SK-N-SH treated with all-trans-retinoic acid at 6 μM for 48 hours (cell line): ENCODE measurements around the gene CYP2A13.

Source experiments
- ARNTL ChIP-seq: fragments of 450-650 bp; formaldehyde crosslinking; IDR thresholded peaks from 2 replicates; pipeline ENCODE4 v1.5.0; 2020; ENCODE audit warnings: low read depth, mild to moderate bottlenecking, moderate library complexity, borderline replicate concordance
- GLIS3 ChIP-seq: fragments of 250-450 bp; sonication (Bioruptor Pico); IDR thresholded peaks from 2 replicates; pipeline ENCODE4 v1.5.0; 2020; ENCODE audit warnings: mild to moderate bottlenecking, moderate library complexity
- RARB ChIP-seq: fragments of 250-450 bp; sonication (Bioruptor Pico); IDR thresholded peaks from 2 replicates; pipeline ENCODE4 v1.8.0; 2021; ENCODE audit warnings: mild to moderate bottlenecking, moderate library complexity
- TCF4 ChIP-seq: fragments of 250-450 bp; sonication (Bioruptor Pico); IDR thresholded peaks from 2 replicates; pipeline ENCODE4 v1.8.0; 2021; ENCODE audit warnings: mild to moderate bottlenecking, moderate library complexity, borderline replicate concordance
- ZFP3 ChIP-seq: fragments of 250-450 bp; sonication (Bioruptor Pico); IDR thresholded peaks from 2 replicates; pipeline ENCODE4 v1.5.0; 2020; ENCODE audit warnings: mild to moderate bottlenecking, moderate library complexity
- TF ChIP-seq, protein P1 (sequence below): fragments of 250-450 bp; sonication (Bioruptor Pico); IDR thresholded peaks from 2 replicates; pipeline ENCODE4 v1.5.1; 2020; ENCODE audit warnings: low read depth, mild to moderate bottlenecking, moderate library complexity
- TF ChIP-seq, protein P2 (sequence below): fragments of 250-450 bp; sonication (Bioruptor Pico); IDR thresholded peaks from 2 replicates; pipeline ENCODE4 v1.8.0; 2020; ENCODE audit warnings: mild to moderate bottlenecking, moderate library complexity, borderline replicate concordance

- TF ChIP-seq, protein P1, sequence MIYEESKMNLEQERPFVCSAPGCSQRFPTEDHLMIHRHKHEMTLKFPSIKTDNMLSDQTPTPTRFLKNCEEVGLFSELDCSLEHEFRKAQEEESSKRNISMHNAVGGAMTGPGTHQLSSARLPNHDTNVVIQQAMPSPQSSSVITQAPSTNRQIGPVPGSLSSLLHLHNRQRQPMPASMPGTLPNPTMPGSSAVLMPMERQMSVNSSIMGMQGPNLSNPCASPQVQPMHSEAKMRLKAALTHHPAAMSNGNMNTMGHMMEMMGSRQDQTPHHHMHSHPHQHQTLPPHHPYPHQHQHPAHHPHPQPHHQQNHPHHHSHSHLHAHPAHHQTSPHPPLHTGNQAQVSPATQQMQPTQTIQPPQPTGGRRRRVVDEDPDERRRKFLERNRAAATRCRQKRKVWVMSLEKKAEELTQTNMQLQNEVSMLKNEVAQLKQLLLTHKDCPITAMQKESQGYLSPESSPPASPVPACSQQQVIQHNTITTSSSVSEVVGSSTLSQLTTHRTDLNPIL (CRISPR knock-in tag), result no peak
- TF ChIP-seq ZFP3 (CRISPR knock-in tag), result no peak
- TF ChIP-seq GLIS3, result no peak
- TF ChIP-seq, protein P2, sequence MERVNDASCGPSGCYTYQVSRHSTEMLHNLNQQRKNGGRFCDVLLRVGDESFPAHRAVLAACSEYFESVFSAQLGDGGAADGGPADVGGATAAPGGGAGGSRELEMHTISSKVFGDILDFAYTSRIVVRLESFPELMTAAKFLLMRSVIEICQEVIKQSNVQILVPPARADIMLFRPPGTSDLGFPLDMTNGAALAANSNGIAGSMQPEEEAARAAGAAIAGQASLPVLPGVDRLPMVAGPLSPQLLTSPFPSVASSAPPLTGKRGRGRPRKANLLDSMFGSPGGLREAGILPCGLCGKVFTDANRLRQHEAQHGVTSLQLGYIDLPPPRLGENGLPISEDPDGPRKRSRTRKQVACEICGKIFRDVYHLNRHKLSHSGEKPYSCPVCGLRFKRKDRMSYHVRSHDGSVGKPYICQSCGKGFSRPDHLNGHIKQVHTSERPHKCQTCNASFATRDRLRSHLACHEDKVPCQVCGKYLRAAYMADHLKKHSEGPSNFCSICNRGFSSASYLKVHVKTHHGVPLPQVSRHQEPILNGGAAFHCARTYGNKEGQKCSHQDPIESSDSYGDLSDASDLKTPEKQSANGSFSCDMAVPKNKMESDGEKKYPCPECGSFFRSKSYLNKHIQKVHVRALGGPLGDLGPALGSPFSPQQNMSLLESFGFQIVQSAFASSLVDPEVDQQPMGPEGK (CRISPR knock-in tag), result no peak
- no peak for TF ChIP-seq RARB (CRISPR knock-in tag)
- no peak for TF ChIP-seq TCF4 (CRISPR knock-in tag)
- no peak for TF ChIP-seq ARNTL (CRISPR knock-in tag)
These were observed 7.5 kb downstream of the CYP2A13 start for GRCh38 chr19:41095703-41096102.
